GM23338 (cell line): ENCODE results near the gene CTSG.

ENCODE experiments used
- CREB1 ChIP-seq: fragments of 250-450 bp; sonication (Bioruptor Pico); IDR thresholded peaks from 2 replicates; pipeline ENCODE4 v1.5.0; 2020; ENCODE audit warnings: low read depth, mild to moderate bottlenecking, moderate library complexity
- EZH2 ChIP-seq: fragments of 200-600 bp; sonication (generic); IDR thresholded peaks from one replicate; pipeline ENCODE4 v1.8.0; 2017; ENCODE audit warnings: antibody characterized with exemption, mild to moderate bottlenecking, low read depth; ENCODE audit not compliant: unreplicated experiment
- EZH2phosphoT487 ChIP-seq: fragments of 200-600 bp; sonication (generic); IDR thresholded peaks from one replicate; pipeline ENCODE4 v1.8.1; 2018; ENCODE audit warnings: antibody characterized with exemption; ENCODE audit not compliant: unreplicated experiment
- JUNB ChIP-seq: IDR thresholded peaks from one replicate; pipeline ENCODE4 v1.6.1; 2016; ENCODE audit warnings: antibody characterized with exemption; ENCODE audit not compliant: unreplicated experiment
- NANOG ChIP-seq: IDR thresholded peaks from 2 replicates; pipeline ENCODE4 v1.6.1; 2016; ENCODE audit warnings: antibody characterized with exemption, borderline replicate concordance
- POLR2AphosphoS5 ChIP-seq: IDR thresholded peaks from 2 replicates; pipeline ENCODE4 v1.6.1; 2016; ENCODE audit warnings: antibody characterized with exemption, low read depth
- STAT1 ChIP-seq: IDR thresholded peaks from one replicate; pipeline ENCODE4 v1.6.1; 2016; ENCODE audit warnings: antibody characterized with exemption; ENCODE audit not compliant: unreplicated experiment
- TF ChIP-seq, protein P1 (sequence below), 2 experiments: fragments of 200-600 bp in 1 of 2; sonication (generic) in 1 of 2; conservative IDR thresholded peaks; 2 replicates each; pipeline versions ENCODE4 v1.5.1 to v1.6.1; 2016 to 2017; ENCODE audit warnings: antibody characterized with exemption in 2 of 2, low read depth in 2 of 2, mild to moderate bottlenecking in 2 of 2, moderate library complexity in 1 of 2
- TF ChIP-seq, protein P2 (sequence below): IDR thresholded peaks from one replicate; pipeline ENCODE4 v1.6.1; 2018; ENCODE audit warnings: antibody characterized with exemption; ENCODE audit not compliant: unreplicated experiment
- TF ChIP-seq, protein P3 (sequence below): IDR thresholded peaks from 2 replicates; pipeline ENCODE4 v1.6.1; 2016; ENCODE audit warnings: antibody characterized with exemption

DNA sequence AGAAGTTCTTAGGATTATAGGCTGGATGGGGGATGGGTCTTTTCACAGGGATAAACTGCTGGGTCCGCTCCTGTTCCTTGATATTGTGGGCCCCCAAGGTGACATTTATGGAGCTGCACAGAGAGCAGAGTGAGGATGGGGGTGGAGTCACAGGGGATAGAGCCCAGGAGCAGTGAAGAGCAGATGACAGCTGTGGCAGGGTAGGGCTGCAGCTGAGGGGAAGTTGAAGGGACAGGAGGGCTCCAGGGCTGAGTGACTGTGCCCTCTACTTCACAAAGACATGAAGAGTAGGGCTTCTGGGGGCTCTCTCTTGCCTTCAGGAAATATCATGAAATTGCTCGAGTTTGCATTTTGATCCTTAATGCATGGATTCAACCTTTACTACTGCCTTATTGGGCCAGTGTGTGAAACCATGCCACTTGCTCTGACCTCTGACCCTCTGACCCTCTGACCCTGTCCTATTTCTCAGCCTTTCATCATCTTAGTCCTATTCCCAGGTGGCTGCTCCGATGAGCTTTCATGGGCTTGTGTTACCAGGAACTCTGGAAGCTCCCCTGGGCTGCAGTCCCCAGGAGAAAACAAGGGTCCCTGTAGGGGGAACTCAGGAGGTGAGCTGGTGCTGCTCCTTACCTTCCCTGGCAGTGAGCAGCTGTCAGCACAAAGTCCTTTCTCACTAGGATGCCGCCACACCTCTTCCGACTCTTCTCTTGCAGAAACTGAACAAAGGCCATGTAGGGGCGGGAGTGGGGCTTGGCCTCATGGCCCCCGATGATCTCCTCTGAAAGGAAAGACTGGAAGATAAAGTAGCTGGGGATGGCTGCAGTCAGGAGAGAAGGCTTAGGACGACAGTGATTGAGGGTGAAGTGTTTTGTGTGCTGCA lies 31.8 kb upstream of the CTSG start:
- TF ChIP-seq, protein P1, sequence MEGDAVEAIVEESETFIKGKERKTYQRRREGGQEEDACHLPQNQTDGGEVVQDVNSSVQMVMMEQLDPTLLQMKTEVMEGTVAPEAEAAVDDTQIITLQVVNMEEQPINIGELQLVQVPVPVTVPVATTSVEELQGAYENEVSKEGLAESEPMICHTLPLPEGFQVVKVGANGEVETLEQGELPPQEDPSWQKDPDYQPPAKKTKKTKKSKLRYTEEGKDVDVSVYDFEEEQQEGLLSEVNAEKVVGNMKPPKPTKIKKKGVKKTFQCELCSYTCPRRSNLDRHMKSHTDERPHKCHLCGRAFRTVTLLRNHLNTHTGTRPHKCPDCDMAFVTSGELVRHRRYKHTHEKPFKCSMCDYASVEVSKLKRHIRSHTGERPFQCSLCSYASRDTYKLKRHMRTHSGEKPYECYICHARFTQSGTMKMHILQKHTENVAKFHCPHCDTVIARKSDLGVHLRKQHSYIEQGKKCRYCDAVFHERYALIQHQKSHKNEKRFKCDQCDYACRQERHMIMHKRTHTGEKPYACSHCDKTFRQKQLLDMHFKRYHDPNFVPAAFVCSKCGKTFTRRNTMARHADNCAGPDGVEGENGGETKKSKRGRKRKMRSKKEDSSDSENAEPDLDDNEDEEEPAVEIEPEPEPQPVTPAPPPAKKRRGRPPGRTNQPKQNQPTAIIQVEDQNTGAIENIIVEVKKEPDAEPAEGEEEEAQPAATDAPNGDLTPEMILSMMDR (conservative IDR thresholded peaks at IDR 0.05; ENCODE audit: low read depth in 2 of 2), result no peak
- TF ChIP-seq POLR2AphosphoS5 (no peak), EZH2phosphoT487 (no peak), EZH2 (no peak), CREB1 (CRISPR knock-in tag) (no peak), JUNB (no peak), NANOG (no peak), STAT1 (no peak)
- TF ChIP-seq, protein P2, sequence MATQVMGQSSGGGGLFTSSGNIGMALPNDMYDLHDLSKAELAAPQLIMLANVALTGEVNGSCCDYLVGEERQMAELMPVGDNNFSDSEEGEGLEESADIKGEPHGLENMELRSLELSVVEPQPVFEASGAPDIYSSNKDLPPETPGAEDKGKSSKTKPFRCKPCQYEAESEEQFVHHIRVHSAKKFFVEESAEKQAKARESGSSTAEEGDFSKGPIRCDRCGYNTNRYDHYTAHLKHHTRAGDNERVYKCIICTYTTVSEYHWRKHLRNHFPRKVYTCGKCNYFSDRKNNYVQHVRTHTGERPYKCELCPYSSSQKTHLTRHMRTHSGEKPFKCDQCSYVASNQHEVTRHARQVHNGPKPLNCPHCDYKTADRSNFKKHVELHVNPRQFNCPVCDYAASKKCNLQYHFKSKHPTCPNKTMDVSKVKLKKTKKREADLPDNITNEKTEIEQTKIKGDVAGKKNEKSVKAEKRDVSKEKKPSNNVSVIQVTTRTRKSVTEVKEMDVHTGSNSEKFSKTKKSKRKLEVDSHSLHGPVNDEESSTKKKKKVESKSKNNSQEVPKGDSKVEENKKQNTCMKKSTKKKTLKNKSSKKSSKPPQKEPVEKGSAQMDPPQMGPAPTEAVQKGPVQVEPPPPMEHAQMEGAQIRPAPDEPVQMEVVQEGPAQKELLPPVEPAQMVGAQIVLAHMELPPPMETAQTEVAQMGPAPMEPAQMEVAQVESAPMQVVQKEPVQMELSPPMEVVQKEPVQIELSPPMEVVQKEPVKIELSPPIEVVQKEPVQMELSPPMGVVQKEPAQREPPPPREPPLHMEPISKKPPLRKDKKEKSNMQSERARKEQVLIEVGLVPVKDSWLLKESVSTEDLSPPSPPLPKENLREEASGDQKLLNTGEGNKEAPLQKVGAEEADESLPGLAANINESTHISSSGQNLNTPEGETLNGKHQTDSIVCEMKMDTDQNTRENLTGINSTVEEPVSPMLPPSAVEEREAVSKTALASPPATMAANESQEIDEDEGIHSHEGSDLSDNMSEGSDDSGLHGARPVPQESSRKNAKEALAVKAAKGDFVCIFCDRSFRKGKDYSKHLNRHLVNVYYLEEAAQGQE, result no peak
- TF ChIP-seq, protein P3, sequence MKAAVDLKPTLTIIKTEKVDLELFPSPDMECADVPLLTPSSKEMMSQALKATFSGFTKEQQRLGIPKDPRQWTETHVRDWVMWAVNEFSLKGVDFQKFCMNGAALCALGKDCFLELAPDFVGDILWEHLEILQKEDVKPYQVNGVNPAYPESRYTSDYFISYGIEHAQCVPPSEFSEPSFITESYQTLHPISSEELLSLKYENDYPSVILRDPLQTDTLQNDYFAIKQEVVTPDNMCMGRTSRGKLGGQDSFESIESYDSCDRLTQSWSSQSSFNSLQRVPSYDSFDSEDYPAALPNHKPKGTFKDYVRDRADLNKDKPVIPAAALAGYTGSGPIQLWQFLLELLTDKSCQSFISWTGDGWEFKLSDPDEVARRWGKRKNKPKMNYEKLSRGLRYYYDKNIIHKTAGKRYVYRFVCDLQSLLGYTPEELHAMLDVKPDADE, result no peak
